Measurements from ENCODE around the gene RPS6KA4. TPM values are rescaled to one million over a fixed set of nuclear protein-coding genes. Genes with fewer than 3 reads are reported as not detected.

RPS6KA4 gene
- total RNA-seq, 1 donor from 2014 or later: 36.1 TPM

DNA sequence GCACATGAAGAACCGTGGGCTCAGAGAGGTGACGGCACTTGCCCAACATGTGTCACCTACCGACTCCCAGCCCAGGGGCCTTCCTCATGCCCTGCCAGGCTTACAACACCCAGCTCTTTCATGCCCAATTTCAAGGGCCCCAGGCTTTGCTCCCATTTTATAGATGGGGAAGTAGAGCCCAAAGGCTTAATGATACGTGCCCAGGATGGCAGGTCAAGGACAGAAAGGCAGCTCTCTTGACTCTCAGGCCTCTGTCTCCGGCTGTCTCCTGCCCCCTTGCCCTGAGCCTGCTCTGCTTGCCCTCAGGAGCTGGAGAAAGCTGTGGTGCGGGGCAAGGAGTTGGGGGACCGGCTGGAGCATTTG is 10.0 kb upstream of the RPS6KA4 start:
- intact Hi-C loops (cut with DNase I): no loop called here
- no peak for DNase-seq
- Histone ChIP-seq H3K4me1 (no peaks in the 10 kb centered on the region), H3K4me3 (no peak overlapping the region), H3K27ac (no peak overlapping the region), H3K36me3 (peaks cover 11% of the 10 kb centered on the region), H3K27me3 (ENCODE audit: low read depth) (no peaks in the 10 kb centered on the region), H3K9me3 (no peaks in the 10 kb centered on the region)
- ATAC-seq: no peak
- TF ChIP-seq, protein P1, sequence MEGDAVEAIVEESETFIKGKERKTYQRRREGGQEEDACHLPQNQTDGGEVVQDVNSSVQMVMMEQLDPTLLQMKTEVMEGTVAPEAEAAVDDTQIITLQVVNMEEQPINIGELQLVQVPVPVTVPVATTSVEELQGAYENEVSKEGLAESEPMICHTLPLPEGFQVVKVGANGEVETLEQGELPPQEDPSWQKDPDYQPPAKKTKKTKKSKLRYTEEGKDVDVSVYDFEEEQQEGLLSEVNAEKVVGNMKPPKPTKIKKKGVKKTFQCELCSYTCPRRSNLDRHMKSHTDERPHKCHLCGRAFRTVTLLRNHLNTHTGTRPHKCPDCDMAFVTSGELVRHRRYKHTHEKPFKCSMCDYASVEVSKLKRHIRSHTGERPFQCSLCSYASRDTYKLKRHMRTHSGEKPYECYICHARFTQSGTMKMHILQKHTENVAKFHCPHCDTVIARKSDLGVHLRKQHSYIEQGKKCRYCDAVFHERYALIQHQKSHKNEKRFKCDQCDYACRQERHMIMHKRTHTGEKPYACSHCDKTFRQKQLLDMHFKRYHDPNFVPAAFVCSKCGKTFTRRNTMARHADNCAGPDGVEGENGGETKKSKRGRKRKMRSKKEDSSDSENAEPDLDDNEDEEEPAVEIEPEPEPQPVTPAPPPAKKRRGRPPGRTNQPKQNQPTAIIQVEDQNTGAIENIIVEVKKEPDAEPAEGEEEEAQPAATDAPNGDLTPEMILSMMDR (IDR thresholded peaks at IDR 0.05): no peak

DNA sequence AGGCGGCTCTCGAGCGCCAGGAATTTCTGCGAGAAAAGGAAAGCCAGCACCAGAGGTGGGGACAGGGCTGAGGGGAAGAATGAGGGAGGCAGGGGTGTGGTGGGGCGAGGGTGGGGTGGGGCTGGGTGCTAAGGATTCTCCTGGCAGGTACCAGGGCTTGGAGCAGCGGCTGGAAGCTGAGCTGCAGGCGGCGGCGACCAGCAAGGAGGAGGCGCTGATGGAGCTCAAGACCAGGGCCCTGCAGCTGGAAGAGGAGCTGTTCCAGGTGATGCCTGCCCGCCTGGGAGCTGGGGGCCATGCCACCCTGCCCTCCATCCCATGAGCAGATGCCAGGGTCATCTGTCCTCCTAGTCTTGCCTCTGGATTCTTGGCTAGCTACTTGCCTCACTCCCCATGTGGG is 9.6 kb upstream of the RPS6KA4 start:
- DNase-seq (no peak), ATAC-seq (no peak)
- Histone ChIP-seq H3K27ac (no peak overlapping the region), H3K9me3 (no peaks in the 10 kb centered on the region), H3K4me1 (no peaks in the 10 kb centered on the region), H3K36me3 (peaks cover 7% of the 10 kb centered on the region), H3K27me3 (ENCODE audit: low read depth) (no peaks in the 10 kb centered on the region), H3K4me3 (no peak overlapping the region)
- TF ChIP-seq, protein P1 (IDR thresholded peaks at IDR 0.05): no peak
- intact Hi-C loops (cut with DNase I): no loop called here

DNA sequence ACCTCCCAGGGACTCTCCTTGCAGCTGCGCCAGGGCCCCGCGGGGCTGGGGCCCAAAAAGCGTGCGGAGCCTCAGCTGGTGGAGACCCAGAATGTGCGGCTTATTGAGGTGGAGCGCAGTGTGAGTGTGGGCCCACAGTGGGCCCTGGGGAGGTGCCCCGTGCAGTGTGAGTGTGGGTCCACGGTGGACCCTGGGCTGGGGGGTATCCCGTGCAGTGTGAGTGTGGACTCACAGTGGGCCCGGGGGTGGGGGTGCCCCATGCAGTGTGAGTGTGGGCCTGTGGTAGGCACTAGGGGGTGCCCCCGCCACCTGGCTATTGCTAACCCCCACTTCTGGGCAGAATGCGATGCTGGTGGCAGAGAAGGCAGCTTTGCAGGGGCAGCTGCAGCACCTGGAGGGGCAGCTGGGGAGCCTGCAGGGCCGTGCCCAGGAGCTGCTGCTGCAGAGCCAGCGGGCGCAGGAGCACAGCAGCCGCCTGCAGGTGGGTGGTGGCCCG is 7.8 kb upstream of the RPS6KA4 start:
- Histone ChIP-seq H3K27me3 (ENCODE audit: low read depth) (no peaks in the 10 kb centered on the region), H3K4me3 (no peak overlapping the region), H3K36me3 (peaks cover 4% of the 10 kb centered on the region), H3K27ac (no peak overlapping the region), H3K4me1 (peaks cover 12% of the 10 kb centered on the region), H3K9me3 (no peaks in the 10 kb centered on the region)
- no peak for DNase-seq
- peak in 1 of 2 donors; percentile 8 for ATAC-seq
- TF ChIP-seq, protein P1 (IDR thresholded peaks at IDR 0.05): no peak
- intact Hi-C loops (cut with DNase I): no loop called here

DNA sequence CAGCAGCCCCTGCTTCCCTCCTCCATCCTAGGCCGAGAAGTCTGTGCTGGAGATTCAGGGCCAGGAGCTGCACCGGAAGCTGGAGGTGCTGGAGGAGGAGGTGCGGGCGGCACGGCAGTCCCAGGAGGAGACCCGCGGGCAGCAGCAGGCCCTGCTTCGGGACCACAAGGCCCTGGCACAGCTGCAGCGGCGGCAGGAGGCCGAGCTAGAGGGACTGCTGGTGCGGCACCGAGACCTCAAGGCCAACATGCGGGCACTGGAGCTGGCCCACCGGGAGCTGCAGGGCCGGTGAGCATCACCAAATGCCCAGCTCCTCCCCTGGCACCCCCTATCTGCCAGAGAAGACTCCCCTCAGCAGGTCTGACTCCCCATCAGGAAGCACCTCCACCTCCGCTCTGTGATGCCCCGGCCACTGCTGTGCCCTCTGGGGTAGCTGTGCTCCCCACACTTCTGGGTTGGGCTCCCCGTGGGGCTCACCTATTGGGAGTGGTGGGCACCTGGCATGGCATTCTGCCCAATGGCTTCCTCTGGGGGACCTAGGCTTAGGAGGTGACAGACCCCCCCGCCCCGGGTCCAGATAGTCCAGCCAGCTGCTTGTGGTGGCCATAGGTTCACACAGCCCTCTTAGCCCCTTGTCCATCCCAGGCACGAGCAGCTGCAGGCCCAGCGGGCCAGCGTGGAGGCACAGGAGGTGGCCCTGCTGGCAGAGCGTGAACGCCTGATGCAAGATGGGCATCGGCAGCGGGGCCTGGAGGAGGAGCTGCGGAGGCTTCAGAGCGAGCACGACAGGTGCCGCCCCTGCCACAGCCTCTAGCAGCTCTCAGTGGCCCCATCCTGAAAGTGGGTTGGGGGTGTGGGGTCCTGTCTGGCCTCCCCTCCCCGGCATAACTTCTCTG is 6.6 kb upstream of the RPS6KA4 start:
- DNase-seq (no peak), ATAC-seq (no peak)
- Histone ChIP-seq H3K27ac (no peak overlapping the region), H3K27me3 (ENCODE audit: low read depth) (no peaks in the 10 kb centered on the region), H3K9me3 (no peaks in the 10 kb centered on the region), H3K36me3 (peaks cover 4% of the 10 kb centered on the region), H3K4me1 (peaks cover 12% of the 10 kb centered on the region), H3K4me3 (no peak overlapping the region)
- TF ChIP-seq, protein P1 (IDR thresholded peaks at IDR 0.05): no peak
- intact Hi-C loops (cut with DNase I): no loop called here

DNA sequence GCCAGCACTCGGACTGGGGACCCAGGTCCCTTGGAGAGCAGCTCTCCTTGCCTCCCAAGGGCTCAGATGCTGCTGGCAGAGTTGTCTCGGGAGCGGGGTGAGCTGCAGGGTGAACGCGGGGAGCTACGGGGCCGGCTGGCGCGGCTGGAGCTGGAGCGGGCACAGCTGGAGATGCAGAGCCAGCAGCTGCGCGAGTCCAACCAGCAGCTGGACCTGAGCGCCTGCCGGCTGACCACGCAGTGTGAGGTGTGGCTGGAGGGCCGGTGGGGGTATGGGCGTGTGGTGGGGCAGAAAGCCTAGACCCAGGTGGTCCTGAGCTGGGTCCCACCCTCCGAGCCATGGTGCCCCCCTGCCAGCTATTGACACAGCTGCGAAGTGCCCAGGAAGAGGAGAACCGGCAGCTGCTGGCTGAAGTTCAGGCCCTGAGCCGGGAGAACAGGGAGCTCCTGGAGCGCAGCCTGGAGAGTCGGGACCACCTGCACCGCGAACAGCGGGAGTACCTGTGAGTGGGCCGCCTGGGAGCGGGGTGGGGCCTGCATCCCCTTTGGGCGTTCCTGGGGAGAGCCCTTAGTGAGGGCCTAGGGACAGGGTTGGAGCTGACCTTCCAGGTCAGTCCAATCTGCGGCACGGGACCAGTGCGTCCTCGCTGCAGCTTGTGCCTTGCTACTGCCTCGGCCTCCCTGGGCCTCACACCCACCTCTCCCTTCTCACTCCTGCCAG is 5.8 kb upstream of the RPS6KA4 start:
- intact Hi-C loops (cut with DNase I): no loop called here
- H3K36me3 ChIP-seq: peaks cover 4% of the 10 kb centered on the region
- TF ChIP-seq, protein P1 (IDR thresholded peaks at IDR 0.05): no peak
- no peaks in the 10 kb centered on the region for H3K27me3 ChIP-seq (ENCODE audit: low read depth)
- peaks cover 19% of the 10 kb centered on the region for H3K4me1 ChIP-seq
- ATAC-seq (no peak), DNase-seq (peak; percentile 46)
- H3K4me3 ChIP-seq: no peak overlapping the region
- H3K27ac ChIP-seq: no peak overlapping the region
- no peaks in the 10 kb centered on the region for H3K9me3 ChIP-seq
